GM12873 (cell line): Measurements from ENCODE around the gene ZMYND19.

Experiments
- TF ChIP-seq, protein P1 (sequence below): IDR thresholded peaks from 2 replicates; pipeline ENCODE4 v1.5.1; 2012; ENCODE audit warnings: low read depth, mild to moderate bottlenecking, moderate library complexity, low read length, control low read depth; ENCODE audit not compliant: insufficient read depth; ENCODE audit errors: missing control alignments

ZMYND19 gene

DNA sequence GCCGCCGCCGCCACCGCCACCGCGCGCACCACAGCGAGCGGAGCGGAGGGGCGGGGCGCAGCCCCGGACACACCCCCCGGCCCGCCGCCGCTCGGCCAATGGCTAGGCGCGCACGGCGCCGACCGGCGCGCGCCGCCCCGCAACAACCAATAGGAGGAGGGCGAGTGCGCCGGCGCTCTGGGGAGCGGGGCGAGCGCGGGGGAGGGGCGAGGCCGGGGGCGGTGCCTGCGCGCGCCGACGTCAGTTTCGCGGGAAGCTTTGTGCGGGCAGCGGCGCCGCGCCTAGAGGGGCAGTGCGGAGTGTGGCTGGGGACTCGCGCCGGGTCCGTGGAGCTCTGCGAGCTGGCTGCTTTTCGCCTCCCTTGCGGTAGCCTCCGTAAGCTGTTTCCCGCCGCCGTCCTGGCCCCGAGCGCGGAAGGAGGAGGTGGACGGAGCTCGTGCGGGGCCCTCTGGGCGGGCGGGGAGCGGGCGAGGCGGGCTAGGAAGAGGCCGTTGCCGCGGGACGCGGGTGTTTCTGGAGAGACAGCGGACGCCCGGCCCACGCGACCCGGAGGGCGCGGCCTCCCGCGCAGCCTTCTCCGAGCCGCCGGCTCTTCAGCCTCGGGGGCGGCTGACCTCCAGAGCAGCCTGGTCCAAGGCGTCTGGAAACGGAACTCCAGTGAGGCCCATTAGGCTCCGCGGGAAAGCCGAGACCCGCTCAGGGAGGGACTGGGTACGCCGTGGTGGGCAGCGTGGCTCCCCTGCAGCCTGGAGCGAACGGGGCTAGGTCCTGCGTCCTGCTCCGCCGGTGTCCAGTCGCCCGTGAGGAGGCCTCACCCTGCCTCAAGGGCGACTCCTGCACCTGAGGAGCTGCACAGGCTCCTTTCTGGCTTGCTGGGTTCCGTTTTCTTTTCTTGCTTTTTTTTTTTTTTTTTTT is at the start of gene ZMYND19:
Gene ZMYND19 (minus strand): TSS at position 44 of the 915 bp plus-strand sequence. CDS start 249 bp downstream, outside the sequence.
- TF ChIP-seq, protein P1, sequence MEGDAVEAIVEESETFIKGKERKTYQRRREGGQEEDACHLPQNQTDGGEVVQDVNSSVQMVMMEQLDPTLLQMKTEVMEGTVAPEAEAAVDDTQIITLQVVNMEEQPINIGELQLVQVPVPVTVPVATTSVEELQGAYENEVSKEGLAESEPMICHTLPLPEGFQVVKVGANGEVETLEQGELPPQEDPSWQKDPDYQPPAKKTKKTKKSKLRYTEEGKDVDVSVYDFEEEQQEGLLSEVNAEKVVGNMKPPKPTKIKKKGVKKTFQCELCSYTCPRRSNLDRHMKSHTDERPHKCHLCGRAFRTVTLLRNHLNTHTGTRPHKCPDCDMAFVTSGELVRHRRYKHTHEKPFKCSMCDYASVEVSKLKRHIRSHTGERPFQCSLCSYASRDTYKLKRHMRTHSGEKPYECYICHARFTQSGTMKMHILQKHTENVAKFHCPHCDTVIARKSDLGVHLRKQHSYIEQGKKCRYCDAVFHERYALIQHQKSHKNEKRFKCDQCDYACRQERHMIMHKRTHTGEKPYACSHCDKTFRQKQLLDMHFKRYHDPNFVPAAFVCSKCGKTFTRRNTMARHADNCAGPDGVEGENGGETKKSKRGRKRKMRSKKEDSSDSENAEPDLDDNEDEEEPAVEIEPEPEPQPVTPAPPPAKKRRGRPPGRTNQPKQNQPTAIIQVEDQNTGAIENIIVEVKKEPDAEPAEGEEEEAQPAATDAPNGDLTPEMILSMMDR, result no peak

DNA sequence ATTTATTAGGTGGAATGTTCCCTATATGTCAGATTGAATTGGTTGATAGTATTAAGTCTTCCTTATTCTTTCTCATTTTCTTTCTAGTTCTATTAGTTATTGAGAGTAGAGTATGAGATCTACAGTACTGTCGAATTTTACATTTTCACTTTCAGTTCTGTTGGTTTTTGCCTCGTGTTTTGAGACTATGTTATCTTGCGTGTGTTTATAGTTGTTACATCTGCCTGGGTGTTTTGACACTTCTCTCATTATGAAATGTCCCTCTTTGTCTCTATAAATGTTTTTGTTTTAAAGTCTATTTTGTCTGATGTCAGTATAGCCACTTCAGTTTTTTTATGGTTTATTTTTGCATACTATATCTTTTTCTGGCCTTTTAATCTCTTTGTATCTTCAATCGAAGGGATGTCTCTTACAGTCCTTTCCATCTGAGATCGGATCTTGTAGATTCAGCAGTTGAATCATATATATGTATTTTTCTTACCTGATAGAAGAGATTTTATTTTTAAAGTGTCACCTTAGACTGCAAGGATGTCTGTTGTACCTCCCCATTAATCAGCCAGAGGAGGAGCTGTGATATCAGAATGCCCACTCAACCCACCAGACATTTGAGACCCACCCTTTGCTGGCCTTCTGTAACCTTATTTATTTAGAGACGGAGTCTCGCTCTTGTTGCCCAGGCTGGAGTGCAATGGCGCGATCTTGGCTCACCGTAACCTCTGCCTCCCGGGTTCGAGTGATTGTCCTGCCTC is 49.2 kb upstream of the ZMYND19 start:
- TF ChIP-seq, protein P1, result no peak

GRCh38 chr9:137638680-137639079 is 48.4 kb upstream of the ZMYND19 start:
- TF ChIP-seq, protein P1, result no peak

DNA sequence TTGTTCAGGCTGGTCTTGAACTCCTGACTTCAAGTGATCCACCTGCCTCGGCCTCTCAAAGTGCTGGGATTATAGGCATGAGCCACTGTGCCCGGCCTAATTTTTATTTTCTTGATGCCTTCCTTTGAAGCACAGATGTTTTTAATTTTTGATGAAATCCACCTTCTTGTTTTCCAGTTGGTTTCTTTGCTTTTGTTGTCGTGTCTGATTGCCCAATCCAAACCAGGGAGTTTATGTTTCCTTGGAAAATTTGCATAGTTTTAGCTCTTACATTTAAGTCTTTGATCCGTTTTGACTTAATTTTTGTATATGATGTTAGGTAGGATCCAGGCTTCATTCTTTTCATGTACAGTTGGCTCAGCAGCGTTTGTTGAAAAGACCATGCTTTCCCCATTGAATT is 43.7 kb upstream of the ZMYND19 start:
- TF ChIP-seq, protein P1, result no peak

- TF ChIP-seq, protein P1, result no peak
Observed at GRCh38 chr9:137632230-137633161, 42.2 kb upstream of the ZMYND19 start.

- TF ChIP-seq, protein P1, result no peak
Observed at GRCh38 chr9:137631345-137632229, 41.3 kb upstream of the ZMYND19 start.
